ENCODE results near the gene APIP.
A peak's percentile ranks its signal among the peaks of the same experiment; 100 is the strongest.
"Not testable (repeated sequence)": the region's sequence is repeated elsewhere in the genome, so short reads cannot be mapped to it uniquely, and the experiment has no call there.

APIP gene

GRCh38 chr11:34926101-34926830 lies 10.1 kb upstream of the APIP start:
- DNase-seq = peak in 2 of 56 donors; percentile 7 to 10

- no peak for DNase-seq
Measured at GRCh38 chr11:34924714-34925113, 8.5 kb upstream of the APIP start.

- DNase-seq = no peak
Measured at GRCh38 chr11:34921156-34921555, 5.0 kb upstream of the APIP start.

GRCh38 chr11:34916843-34917770 lies 928 bp upstream of the APIP start:
- peak in 4 of 56 donors; percentile 32 to 58 (median 43) for DNase-seq

GRCh38 chr11:34915136-34916014 lies 804 bp downstream of the APIP start:
- DNase-seq = peak in 22 of 56 donors; percentile 6 to 79 (median 46)

- not testable (repeated sequence) for DNase-seq
Measured at GRCh38 chr11:34913556-34913955, 2.6 kb downstream of the APIP start.

- no peak for DNase-seq
Measured at GRCh38 chr11:34911676-34912075, 4.5 kb downstream of the APIP start.

GRCh38 chr11:34910817-34911216 lies 5.4 kb downstream of the APIP start:
- no peak for DNase-seq

GRCh38 chr11:34909955-34910354 lies 6.2 kb downstream of the APIP start:
- no peak for DNase-seq

- no peak for DNase-seq
Measured at GRCh38 chr11:34909415-34909814, 6.8 kb downstream of the APIP start.

- no peak for DNase-seq
Measured at GRCh38 chr11:34907934-34908593, 8.1 kb downstream of the APIP start.

- no peak for DNase-seq
Measured at GRCh38 chr11:34905666-34906065, 10.5 kb downstream of the APIP start.

- DNase-seq = no peak
Measured at GRCh38 chr11:34904421-34904955, 11.7 kb downstream of the APIP start.

GRCh38 chr11:34899633-34900016 lies 16.6 kb downstream of the APIP start:
- no peak for DNase-seq

- no peak for DNase-seq
Measured at GRCh38 chr11:34898474-34898873, 17.7 kb downstream of the APIP start.

GRCh38 chr11:34897171-34897870 lies 18.9 kb downstream of the APIP start:
- DNase-seq = no peak

- not testable (repeated sequence) for DNase-seq
Measured at GRCh38 chr11:34896191-34896590, 20.0 kb downstream of the APIP start.

- DNase-seq = no peak
Measured at GRCh38 chr11:34893416-34893815, 22.8 kb downstream of the APIP start.

- no peak for DNase-seq
Measured at GRCh38 chr11:34891611-34892010, 24.6 kb downstream of the APIP start.

- DNase-seq = peak in 1 of 56 donors; percentile 31
Measured at GRCh38 chr11:34890812-34891211, 25.4 kb downstream of the APIP start.

Data from amygdala (tissue), 56 donors.